Activated CD4-positive, alpha-beta T cell treated with anti-CD3 and anti-CD28 coated beads, Interleukin-2, amount 10 ng/mL, durations not matched to agents 24 days and 14 days (primary cell): ENCODE results near the gene ANAPC5. TPM values are rescaled to one million over a fixed set of nuclear protein-coding genes. Genes with fewer than 3 reads are reported as not detected.
A peak's percentile ranks its signal among the peaks of the same experiment; 100 is the strongest.
"Not testable (repeated sequence)": the region's sequence is repeated elsewhere in the genome, so short reads cannot be mapped to it uniquely, and the experiment has no call there.

Experiments used
- DNase-seq: peaks from one replicate; pipeline ENCODE4 v3.0.0; 2022
- H3K27ac Mint-ChIP-seq: one replicate; pipeline ENCODE4 v1.8.0; 2022; ENCODE audit warnings: mild to moderate bottlenecking, mixed read lengths
- H3K27me3 Mint-ChIP-seq: one replicate; pipeline ENCODE4 v1.8.0; 2022; ENCODE audit warnings: mixed read lengths
- H3K36me3 Mint-ChIP-seq: one replicate; pipeline ENCODE4 v1.8.0; 2022; ENCODE audit warnings: low read depth, mild to moderate bottlenecking, mixed read lengths
- H3K4me1 Mint-ChIP-seq: one replicate; pipeline ENCODE4 v1.8.0; 2021; ENCODE audit warnings: mixed read lengths
- H3K4me3 Mint-ChIP-seq: one replicate; pipeline ENCODE4 v1.8.0; 2022; ENCODE audit warnings: mild to moderate bottlenecking, moderate library complexity, mixed read lengths
- H3K9me3 Mint-ChIP-seq: one replicate; pipeline ENCODE4 v1.8.0; 2021; ENCODE audit warnings: mixed read lengths
- intact Hi-C: fragments of 100-400 bp; cut with micrococcal nuclease; formaldehyde crosslinking; loops from one replicate; pipeline ENCODE4 v1.15.1; 2023
- total RNA-seq: library from RNA; stranded (reverse); gene quantifications from 2 replicates; pipeline ENCODE4 v1.2.3, GENCODE V29; 2022

Gene ANAPC5
- total RNA-seq, 1 donor from 2014 or later, result 151 TPM

GRCh38 chr12:121282072-121282742 is 70.0 kb downstream of the ANAPC5 start:
- Mint-ChIP-seq H3K27me3 (no peaks in the 10 kb centered on the region), H3K4me3 (no peak overlapping the region), H3K4me1 (peaks cover 2% of the 10 kb centered on the region), H3K9me3 (no peaks in the 10 kb centered on the region), H3K27ac (no peak overlapping the region), H3K36me3 (peaks cover 17% of the 10 kb centered on the region)
- no peak for DNase-seq
- intact Hi-C loops, result no loop called here

DNA sequence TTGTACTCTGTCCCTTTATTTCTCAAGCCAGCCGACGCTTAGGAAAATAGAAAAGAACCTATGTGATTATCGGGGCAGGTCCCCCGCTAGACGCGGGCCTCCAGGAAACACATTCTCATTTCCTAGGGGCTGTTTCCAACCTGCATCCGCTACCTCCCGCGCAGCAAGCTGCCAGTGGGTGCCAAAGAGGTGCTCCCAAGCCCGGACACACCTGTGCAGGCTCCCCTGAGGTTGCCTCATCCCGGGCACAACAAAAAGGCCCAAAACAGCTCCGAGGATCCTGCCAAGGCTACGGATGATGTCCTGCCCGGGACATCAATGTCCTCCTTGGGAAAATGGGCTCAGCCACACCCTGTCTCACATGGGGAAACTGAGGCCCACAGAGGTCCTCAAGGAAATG is 71.1 kb downstream of the ANAPC5 start:
- H3K4me3 Mint-ChIP-seq, H3K4me1 Mint-ChIP-seq, H3K27me3 Mint-ChIP-seq, DNase-seq, H3K9me3 Mint-ChIP-seq, H3K27ac Mint-ChIP-seq, intact Hi-C loops: not testable (repeated sequence)
- H3K36me3 Mint-ChIP-seq, result peaks cover 18% of the 10 kb centered on the region

GRCh38 chr12:121280531-121280930 is 71.7 kb downstream of the ANAPC5 start:
- H3K27ac Mint-ChIP-seq, H3K4me1 Mint-ChIP-seq, H3K9me3 Mint-ChIP-seq, H3K4me3 Mint-ChIP-seq, intact Hi-C loops, H3K27me3 Mint-ChIP-seq, DNase-seq: not testable (repeated sequence)
- peaks cover 18% of the 10 kb centered on the region for H3K36me3 Mint-ChIP-seq

- DNase-seq, result no peak
- peaks cover 8% of the 10 kb centered on the region for H3K4me1 Mint-ChIP-seq
- H3K27me3 Mint-ChIP-seq, result no peaks in the 10 kb centered on the region
- H3K27ac Mint-ChIP-seq, result no peak overlapping the region
- H3K4me3 Mint-ChIP-seq, result no peak overlapping the region
- no peaks in the 10 kb centered on the region for H3K9me3 Mint-ChIP-seq
- intact Hi-C loops, result no loop called here
- H3K36me3 Mint-ChIP-seq, result peaks cover 20% of the 10 kb centered on the region
Measured at GRCh38 chr12:121279507-121279915, 72.7 kb downstream of the ANAPC5 start.

GRCh38 chr12:121279071-121279375 is 73.2 kb downstream of the ANAPC5 start:
- intact Hi-C loops, result no loop called here
- peaks cover 20% of the 10 kb centered on the region for H3K36me3 Mint-ChIP-seq
- H3K27ac Mint-ChIP-seq, result no peak overlapping the region
- no peak overlapping the region for H3K4me3 Mint-ChIP-seq
- no peak for DNase-seq
- H3K9me3 Mint-ChIP-seq, result no peaks in the 10 kb centered on the region
- no peaks in the 10 kb centered on the region for H3K27me3 Mint-ChIP-seq
- H3K4me1 Mint-ChIP-seq, result peaks cover 8% of the 10 kb centered on the region

DNA sequence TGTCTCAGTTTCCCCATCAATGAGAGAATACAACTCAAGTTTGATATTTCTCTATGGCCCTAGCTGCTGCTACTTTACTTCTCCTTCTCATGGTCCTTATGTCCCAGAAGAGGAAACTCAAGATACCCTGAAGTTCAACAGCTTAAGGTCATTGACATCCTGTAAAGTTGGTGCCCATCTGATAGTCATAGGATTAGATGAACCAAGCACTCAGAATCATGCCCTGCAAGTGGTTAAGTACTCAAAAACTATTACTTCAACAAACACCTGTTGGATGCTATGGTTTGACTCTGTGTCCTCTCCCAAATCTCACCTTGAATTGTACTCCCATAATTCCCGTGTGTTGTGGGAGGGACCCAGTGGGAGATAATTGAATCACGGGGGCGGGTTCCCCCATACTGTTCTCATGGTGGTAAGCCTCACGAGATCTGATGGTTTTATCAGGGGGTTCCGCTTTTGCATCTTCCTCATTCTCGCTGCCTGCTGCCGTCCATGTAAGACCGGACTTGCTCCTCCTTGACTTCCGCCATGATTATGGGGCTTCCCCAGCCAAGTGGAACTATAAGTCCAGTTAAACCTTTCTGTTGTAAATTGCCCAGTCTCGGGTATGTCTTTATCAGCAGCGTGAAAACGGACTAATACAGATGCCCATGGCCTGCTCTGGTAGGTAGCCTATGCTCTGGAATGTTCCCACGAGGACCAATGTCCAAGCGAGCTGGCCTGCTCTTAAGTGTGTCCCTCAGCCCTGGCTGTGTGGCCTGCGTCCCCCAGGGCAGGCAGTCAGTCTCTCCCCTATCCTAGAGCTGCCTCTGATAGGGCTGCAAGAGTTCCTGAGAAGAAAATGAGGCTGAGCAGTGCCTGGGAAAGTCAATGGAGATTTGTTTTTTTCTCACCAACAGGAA is 73.8 kb downstream of the ANAPC5 start:
- intact Hi-C loops, result no loop called here
- Mint-ChIP-seq H3K9me3 (no peaks in the 10 kb centered on the region), H3K27me3 (no peaks in the 10 kb centered on the region), H3K4me1 (peaks cover 8% of the 10 kb centered on the region), H3K4me3 (no peak overlapping the region), H3K27ac (no peak overlapping the region), H3K36me3 (peaks cover 24% of the 10 kb centered on the region)
- DNase-seq, result no peak

DNA sequence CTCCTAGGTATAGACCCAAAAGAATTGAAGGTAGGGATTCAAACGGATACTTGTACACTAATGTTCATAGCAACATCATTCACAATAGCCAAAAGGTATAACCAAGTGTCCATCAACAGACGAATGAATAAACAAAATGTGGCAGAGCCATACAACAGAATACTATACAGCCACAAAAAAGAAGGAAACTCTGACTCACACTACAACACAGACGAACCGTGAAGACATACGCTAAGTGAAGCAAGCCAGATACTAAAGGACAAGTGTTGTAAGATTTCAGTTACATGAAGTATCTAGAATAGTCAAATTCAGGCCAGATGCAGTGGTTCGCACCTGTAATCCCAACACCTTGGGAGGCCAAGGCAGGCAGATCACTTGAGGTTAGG is 74.8 kb downstream of the ANAPC5 start:
- Mint-ChIP-seq H3K4me1 (peaks cover 8% of the 10 kb centered on the region), H3K27me3 (no peaks in the 10 kb centered on the region), H3K9me3 (no peaks in the 10 kb centered on the region), H3K4me3 (no peak overlapping the region), H3K27ac (peak overlapping the region; percentile 5), H3K36me3 (peaks cover 30% of the 10 kb centered on the region)
- intact Hi-C loops, result no loop called here
- DNase-seq, result no peak

- Mint-ChIP-seq H3K27ac (no peak overlapping the region), H3K9me3 (no peaks in the 10 kb centered on the region), H3K27me3 (no peaks in the 10 kb centered on the region), H3K4me3 (no peak overlapping the region), H3K36me3 (peaks cover 42% of the 10 kb centered on the region), H3K4me1 (peaks cover 10% of the 10 kb centered on the region)
- DNase-seq, result no peak
- intact Hi-C loops, result no loop called here
Measured at GRCh38 chr12:121274036-121274763, 78.0 kb downstream of the ANAPC5 start.

GRCh38 chr12:121273364-121273896 is 78.8 kb downstream of the ANAPC5 start:
- no peak for DNase-seq
- Mint-ChIP-seq H3K27ac (no peak overlapping the region), H3K36me3 (peaks cover 44% of the 10 kb centered on the region)

GRCh38 chr12:121267822-121268221 is 84.4 kb downstream of the ANAPC5 start:
- no peak for DNase-seq
- Mint-ChIP-seq H3K4me3 (no peak overlapping the region), H3K4me1 (peaks cover 2% of the 10 kb centered on the region), H3K27ac (no peak overlapping the region), H3K36me3 (peaks cover 43% of the 10 kb centered on the region), H3K9me3 (no peaks in the 10 kb centered on the region), H3K27me3 (no peaks in the 10 kb centered on the region)
- intact Hi-C loops, result no loop called here

More at GRCh38 chr12:121273364-121273896, 78.8 kb downstream of the ANAPC5 start:
- Mint-ChIP-seq H3K4me3 (no peak overlapping the region), H3K27me3 (no peaks in the 10 kb centered on the region), H3K9me3 (no peaks in the 10 kb centered on the region), H3K4me1 (peaks cover 10% of the 10 kb centered on the region)
- intact Hi-C loops, result no loop called here

DNA sequence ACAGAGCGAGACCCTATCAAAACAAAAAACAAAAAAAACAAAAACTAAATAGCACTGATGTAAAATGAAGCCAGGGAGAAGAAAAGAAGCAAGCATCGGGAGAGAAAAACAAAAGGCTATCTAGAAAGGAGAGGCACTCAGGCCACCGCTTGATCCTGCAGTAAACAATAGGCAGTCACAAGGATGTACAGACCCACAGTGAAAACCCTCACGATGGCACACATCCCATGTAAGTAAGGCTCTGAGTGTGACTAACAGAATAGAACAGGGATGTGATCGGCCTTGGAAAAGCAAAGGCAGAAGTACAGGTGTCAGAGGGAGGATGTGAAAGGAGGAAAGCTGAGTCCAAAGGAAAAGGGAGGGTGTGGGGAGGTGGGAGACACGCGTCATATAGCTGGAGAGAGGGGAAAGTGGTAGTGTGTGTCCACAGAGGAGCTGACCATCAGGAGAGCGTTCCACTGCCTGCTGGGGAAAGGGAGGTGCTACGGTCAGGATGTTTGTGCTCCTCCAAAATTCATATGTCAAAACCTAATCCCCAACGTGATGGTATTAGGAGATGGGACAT is 87.2 kb downstream of the ANAPC5 start:
- H3K9me3 Mint-ChIP-seq, result no peaks in the 10 kb centered on the region
- no peak for DNase-seq
- H3K4me3 Mint-ChIP-seq, result no peak overlapping the region
- H3K27ac Mint-ChIP-seq, result no peak overlapping the region
- no peaks in the 10 kb centered on the region for H3K27me3 Mint-ChIP-seq
- H3K36me3 Mint-ChIP-seq, result peaks cover 46% of the 10 kb centered on the region
- intact Hi-C loops, result no loop called here
- H3K4me1 Mint-ChIP-seq, result no peaks in the 10 kb centered on the region

GRCh38 chr12:121264135-121264534 is 88.1 kb downstream of the ANAPC5 start:
- Mint-ChIP-seq H3K36me3 (peaks cover 45% of the 10 kb centered on the region), H3K27ac (no peak overlapping the region), H3K4me1 (no peaks in the 10 kb centered on the region), H3K27me3 (no peaks in the 10 kb centered on the region), H3K9me3 (no peaks in the 10 kb centered on the region), H3K4me3 (no peak overlapping the region)
- intact Hi-C loops, result no loop called here
- DNase-seq, result no peak

GRCh38 chr12:121263206-121263935 is 88.8 kb downstream of the ANAPC5 start:
- H3K4me1 Mint-ChIP-seq, result no peaks in the 10 kb centered on the region
- H3K27me3 Mint-ChIP-seq, result no peaks in the 10 kb centered on the region
- intact Hi-C loops, result no loop called here
- H3K4me3 Mint-ChIP-seq, result no peak overlapping the region
- no peak for DNase-seq
- H3K36me3 Mint-ChIP-seq, result peaks cover 44% of the 10 kb centered on the region
- no peak overlapping the region for H3K27ac Mint-ChIP-seq
- no peaks in the 10 kb centered on the region for H3K9me3 Mint-ChIP-seq
